ENCODE measurements around the gene UCK2. TPM values are rescaled to one million over a fixed set of nuclear protein-coding genes. Genes with fewer than 3 reads are reported as not detected.
A peak's percentile ranks its signal among the peaks of the same experiment; 100 is the strongest.

Gene UCK2
- total RNA-seq, 4 donors from 2014 or later, result 40.3 to 47.8 (median 42.2) TPM

GRCh38 chr1:165928075-165928731, 100.8 kb downstream of the UCK2 start:
- WGBS, 2 donors, result 63 to 64% methylated on average over 10 of the region's 10 CpGs
- no peak overlapping the region for H3K4me3 ChIP-seq (ENCODE audit: low read depth, poor library complexity, severe bottlenecking)
- TF ChIP-seq POLR2A (IDR thresholded peaks at IDR 0.05), result no peak
- TF ChIP-seq CTCF (IDR thresholded peaks at IDR 0.05), result peak in 1 of 3 donors; percentile 25
- DNase-seq (ENCODE audit: low spot score in 2 of 2), result peak in 1 of 2 donors; percentile 82
- intact Hi-C loops (cut with DNase I; ENCODE audit: low total_unique reads), result no loop called here

- 100% methylated on average over 1 of the region's 1 CpG for WGBS, 2 donors
- H3K4me3 ChIP-seq (ENCODE audit: low read depth, poor library complexity, severe bottlenecking), result no peak overlapping the region
- intact Hi-C loops (cut with DNase I; ENCODE audit: low total_unique reads), result no loop called here
- DNase-seq (ENCODE audit: low spot score in 2 of 2), result peak in 1 of 2 donors; percentile 56
- TF ChIP-seq CTCF (IDR thresholded peaks at IDR 0.05) (no peak), POLR2A (IDR thresholded peaks at IDR 0.05) (no peak)
Observed at GRCh38 chr1:165930961-165931360, 103.5 kb downstream of the UCK2 start.

- H3K4me3 ChIP-seq (ENCODE audit: low read depth, poor library complexity, severe bottlenecking), result no peak overlapping the region
- 77 to 78% methylated on average over 9 of the region's 9 CpGs for WGBS, 2 donors
- no peak for TF ChIP-seq CTCF (IDR thresholded peaks at IDR 0.05)
- no peak for TF ChIP-seq POLR2A (IDR thresholded peaks at IDR 0.05)
- peak in 1 of 2 donors; percentile 64 for DNase-seq (ENCODE audit: low spot score in 2 of 2)
- intact Hi-C loops (cut with DNase I; ENCODE audit: low total_unique reads), result no loop called here
Observed at GRCh38 chr1:165933446-165934170, 106.2 kb downstream of the UCK2 start.

GRCh38 chr1:165936542-165936941, 109.1 kb downstream of the UCK2 start:
- peak in 1 of 2 donors; percentile 52 for DNase-seq (ENCODE audit: low spot score in 2 of 2)
- intact Hi-C loops (cut with DNase I; ENCODE audit: low total_unique reads), result no loop called here
- no peak for TF ChIP-seq CTCF (IDR thresholded peaks at IDR 0.05)
- TF ChIP-seq POLR2A (IDR thresholded peaks at IDR 0.05), result no peak
- WGBS, 2 donors, result 87 to 88% methylated on average over 5 of the region's 5 CpGs
- no peak overlapping the region for H3K4me3 ChIP-seq (ENCODE audit: low read depth, poor library complexity, severe bottlenecking)

GRCh38 chr1:165937829-165938228, 110.4 kb downstream of the UCK2 start:
- intact Hi-C loops (cut with DNase I; ENCODE audit: low total_unique reads), result no loop called here
- WGBS, 2 donors, result 92 to 98% methylated on average over 2 of the region's 2 CpGs
- TF ChIP-seq POLR2A (IDR thresholded peaks at IDR 0.05) (no peak), CTCF (IDR thresholded peaks at IDR 0.05) (no peak)
- H3K4me3 ChIP-seq (ENCODE audit: low read depth, poor library complexity, severe bottlenecking), result no peak overlapping the region
- DNase-seq (ENCODE audit: low spot score in 2 of 2), result no peak
